NOMO-1 treated with DMSO at 0.1 percent for 48 hours (cell line): ENCODE data around the gene BCL2L1.

ENCODE experiments used
- DNase-seq: peaks from one replicate; lab custom pipeline; 2025; ENCODE audit not compliant: unreplicated experiment; lab: John Stamatoyannopoulos, UW

The BCL2L1 gene

DNA sequence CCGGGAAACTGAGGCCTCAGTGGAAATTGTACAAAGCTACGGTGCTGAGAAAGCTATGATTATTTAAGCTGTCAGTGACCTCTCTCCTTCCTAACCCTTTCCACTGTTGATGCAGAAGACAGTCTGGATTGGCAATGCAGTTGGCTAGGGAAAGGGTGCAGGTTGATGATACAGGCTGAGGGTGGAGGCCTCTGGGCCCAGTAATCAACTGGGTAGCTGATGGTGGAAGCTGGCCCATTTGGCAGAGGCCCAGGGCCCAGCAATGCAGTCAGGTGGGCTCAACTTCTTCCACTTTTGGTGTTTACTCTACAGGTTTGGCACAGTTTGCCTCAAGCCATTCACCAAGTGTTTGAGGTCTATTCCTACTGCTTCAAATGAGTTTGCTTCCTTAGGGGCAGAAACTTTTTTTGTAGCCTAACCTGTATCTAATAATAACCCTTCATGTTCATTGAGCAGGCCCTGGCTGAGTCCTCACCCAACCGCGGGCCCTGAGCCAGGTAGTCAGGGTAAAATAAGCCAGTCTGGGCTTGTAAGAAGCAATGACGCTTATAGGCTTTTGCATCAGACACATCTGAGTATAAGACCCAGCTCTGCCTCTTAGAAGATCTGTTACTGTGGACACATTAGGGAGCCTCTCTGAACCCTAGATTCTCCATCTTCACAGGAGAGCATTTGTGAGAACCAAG lies 12.1 kb downstream of the BCL2L1 start:
- DNase-seq = no peak

- no peak for DNase-seq
Observed at GRCh38 chr20:31709939-31710338, 12.7 kb downstream of the BCL2L1 start.

- DNase-seq = no peak
Observed at GRCh38 chr20:31708736-31709534, 13.7 kb downstream of the BCL2L1 start.

GRCh38 chr20:31707994-31708735 lies 14.5 kb downstream of the BCL2L1 start:
- DNase-seq = no peak

DNA sequence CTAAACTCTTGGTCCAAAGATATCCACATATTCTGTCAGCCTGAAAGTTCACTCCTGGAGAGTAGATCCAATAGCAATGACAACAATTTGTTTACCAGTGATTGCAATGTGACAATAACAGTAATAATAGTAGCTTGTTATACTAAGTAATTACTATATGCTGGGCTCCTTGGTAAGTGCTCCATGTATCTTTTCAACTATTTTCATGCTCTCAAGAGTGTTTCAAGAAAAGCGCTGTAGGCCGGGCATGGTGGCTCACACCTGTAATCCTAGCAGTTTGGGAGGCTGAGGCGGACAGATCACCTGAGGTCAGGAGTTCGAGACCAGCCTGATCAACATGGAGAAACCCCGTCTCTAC lies 15.4 kb downstream of the BCL2L1 start:
- no peak for DNase-seq

GRCh38 chr20:31706607-31707257 lies 15.9 kb downstream of the BCL2L1 start:
- DNase-seq = no peak

GRCh38 chr20:31705598-31706597 lies 16.8 kb downstream of the BCL2L1 start:
- DNase-seq = no peak

DNA sequence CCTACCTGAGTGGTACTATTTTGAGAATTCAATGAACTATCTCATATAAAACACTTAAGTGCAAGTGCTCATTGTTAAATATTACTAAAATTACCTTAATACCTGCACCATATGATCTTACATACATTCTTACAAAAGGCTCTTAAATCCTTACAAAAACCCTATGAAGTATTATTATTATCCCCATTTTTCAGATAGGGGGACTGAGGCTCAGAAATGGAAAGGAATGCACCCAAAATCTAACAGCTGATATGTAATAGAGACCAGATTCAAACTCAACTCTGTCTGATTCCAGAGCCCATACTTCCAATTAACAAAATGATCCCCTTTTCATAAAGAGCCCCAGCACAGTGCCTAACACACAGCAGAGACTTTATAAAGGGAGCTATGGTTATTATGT lies 17.5 kb downstream of the BCL2L1 start:
- no peak for DNase-seq

GRCh38 chr20:31704225-31705119 lies 18.2 kb downstream of the BCL2L1 start:
- DNase-seq = no peak

GRCh38 chr20:31701591-31701990 lies 21.1 kb downstream of the BCL2L1 start:
- no peak for DNase-seq

- DNase-seq = no peak
Observed at GRCh38 chr20:31700747-31701146, 21.9 kb downstream of the BCL2L1 start.

GRCh38 chr20:31699801-31700728 lies 22.6 kb downstream of the BCL2L1 start:
- DNase-seq = no peak

- DNase-seq = peak; percentile 52
Observed at GRCh38 chr20:31698803-31699718, 23.6 kb downstream of the BCL2L1 start.

- no peak for DNase-seq
Observed at GRCh38 chr20:31698243-31698802, 24.3 kb downstream of the BCL2L1 start.

- no peak for DNase-seq
Observed at GRCh38 chr20:31695849-31696804, 26.5 kb downstream of the BCL2L1 start.
